ENCODE results near the gene C11orf68.
"Not testable (repeated sequence)": the region's sequence is repeated elsewhere in the genome, so short reads cannot be mapped to it uniquely, and the experiment has no call there.

Gene C11orf68

GRCh38 chr11:65960824-65961266, 42.0 kb upstream of the C11orf68 start:
- peak overlapping the region; percentile 92 for H3K4me3 ChIP-seq (ENCODE audit: low read depth, low read length)
- no peak for TF ChIP-seq CTCF (IDR thresholded peaks at IDR 0.05; ENCODE audit: low read depth, low read length)

GRCh38 chr11:65958774-65959420, 40.0 kb upstream of the C11orf68 start:
- no peak overlapping the region for H3K4me3 ChIP-seq (ENCODE audit: low read depth, low read length)
- TF ChIP-seq CTCF (IDR thresholded peaks at IDR 0.05; ENCODE audit: low read depth, low read length), result no peak

- TF ChIP-seq CTCF (IDR thresholded peaks at IDR 0.05; ENCODE audit: low read depth, low read length), result no peak
- H3K4me3 ChIP-seq (ENCODE audit: low read depth, low read length), result no peak overlapping the region
These were observed 39.4 kb upstream of the C11orf68 start for GRCh38 chr11:65958291-65958690.

- no peak overlapping the region for H3K4me3 ChIP-seq (ENCODE audit: low read depth, low read length)
- no peak for TF ChIP-seq CTCF (IDR thresholded peaks at IDR 0.05; ENCODE audit: low read depth, low read length)
These were observed 35.9 kb upstream of the C11orf68 start for GRCh38 chr11:65954771-65955170.

GRCh38 chr11:65953471-65953870, 34.6 kb upstream of the C11orf68 start:
- no peak for TF ChIP-seq CTCF (IDR thresholded peaks at IDR 0.05; ENCODE audit: low read depth, low read length)
- no peak overlapping the region for H3K4me3 ChIP-seq (ENCODE audit: low read depth, low read length)

- no peak overlapping the region for H3K4me3 ChIP-seq (ENCODE audit: low read depth, low read length)
- no peak for TF ChIP-seq CTCF (IDR thresholded peaks at IDR 0.05; ENCODE audit: low read depth, low read length)
These were observed 33.2 kb upstream of the C11orf68 start for GRCh38 chr11:65952052-65952521.

- not testable (repeated sequence) for H3K4me3 ChIP-seq (ENCODE audit: low read depth, low read length)
These were observed 32.8 kb upstream of the C11orf68 start for GRCh38 chr11:65951641-65952040.

- not testable (repeated sequence) for H3K4me3 ChIP-seq (ENCODE audit: low read depth, low read length)
These were observed 31.8 kb upstream of the C11orf68 start for GRCh38 chr11:65950711-65951110.

Measured in WI38 (cell line).